ENCODE results near the gene TACC3.

DNA sequence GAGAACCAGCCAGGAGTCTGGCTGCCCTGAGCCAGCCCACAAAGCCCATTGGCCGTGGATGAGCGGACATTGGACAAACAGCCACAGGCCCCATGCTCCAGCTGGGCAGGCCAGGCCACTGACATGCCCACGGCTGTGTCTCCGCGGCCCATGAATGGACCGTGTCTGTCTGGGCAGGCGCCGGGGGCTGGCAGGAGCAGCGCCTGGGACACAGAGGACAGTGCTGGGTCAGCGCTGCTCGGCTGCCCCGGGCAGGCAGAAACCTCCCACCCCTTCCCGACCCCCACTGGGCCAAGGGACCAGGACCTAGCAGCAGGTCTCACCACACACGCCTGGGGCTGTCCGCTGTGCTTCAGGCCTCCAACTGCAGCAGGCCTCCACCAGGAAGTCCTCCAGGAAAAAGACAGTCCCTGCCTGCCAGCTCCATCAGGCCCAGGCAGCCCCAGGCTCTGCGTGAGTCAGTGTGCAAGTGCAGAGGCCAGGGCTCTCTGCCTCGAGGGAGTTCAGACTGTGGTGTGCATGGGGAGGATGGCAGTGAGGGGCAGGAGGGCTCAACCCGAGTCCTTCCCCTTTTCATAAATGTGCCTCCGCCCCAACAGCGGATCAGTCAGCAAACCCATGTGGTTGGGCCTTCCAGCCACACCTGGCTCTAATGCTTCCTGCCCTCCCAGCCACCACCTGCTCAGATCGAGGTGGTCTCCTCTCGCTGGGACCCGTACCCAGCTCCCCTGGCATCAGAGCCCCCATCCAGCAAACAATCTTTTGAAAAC lies 54.6 kb downstream of the TACC3 start:
- TF ChIP-seq EZH2 (IDR thresholded peaks at IDR 0.05; ENCODE audit: insufficient read depth, poor library complexity, severe bottlenecking) = no peak
- TF ChIP-seq EZH2phosphoT487 (IDR thresholded peaks at IDR 0.05; ENCODE audit: insufficient read depth, low read depth) = no peak

Data from GM23248 (cell line).